T-helper 2 cell treated with Interferon-gamma antibody and Interleukin-4, amounts not matched to agents 5 μg/mL and 100 μg/mL, for 36 hours (primary cell): ENCODE results near the gene CPAMD8.

Experiments
- DNase-seq: peaks from one replicate; pipeline ENCODE4 v3.0.0; 2021; ENCODE audit warnings: low spot score
- H3K27ac Mint-ChIP-seq: one replicate; pipeline ENCODE4 v1.8.0; 2021; ENCODE audit warnings: mild to moderate bottlenecking, mixed read lengths
- H3K27me3 Mint-ChIP-seq: one replicate; pipeline ENCODE4 v1.8.0; 2021; ENCODE audit warnings: low read depth, mixed read lengths
- H3K36me3 Mint-ChIP-seq: one replicate; pipeline ENCODE4 v1.8.0; 2021; ENCODE audit warnings: low read depth, mixed read lengths
- H3K4me1 Mint-ChIP-seq: one replicate; pipeline ENCODE4 v1.8.0; 2021; ENCODE audit warnings: low read depth, mixed read lengths
- H3K4me3 Mint-ChIP-seq: one replicate; pipeline ENCODE4 v1.8.0; 2022; ENCODE audit warnings: mild to moderate bottlenecking, moderate library complexity, mixed read lengths
- H3K9me3 Mint-ChIP-seq: one replicate; pipeline ENCODE4 v1.8.0; 2021; ENCODE audit warnings: mixed read lengths

CPAMD8 gene

GRCh38 chr19:17055636-17056035, 29.0 kb upstream of the CPAMD8 start:
- H3K36me3 Mint-ChIP-seq = peaks cover 49% of the 10 kb centered on the region
- no peaks in the 10 kb centered on the region for H3K4me1 Mint-ChIP-seq
- no peaks in the 10 kb centered on the region for H3K9me3 Mint-ChIP-seq
- no peak overlapping the region for H3K27ac Mint-ChIP-seq
- H3K4me3 Mint-ChIP-seq = no peak overlapping the region
- DNase-seq = no peak
- H3K27me3 Mint-ChIP-seq = no peaks in the 10 kb centered on the region

DNA sequence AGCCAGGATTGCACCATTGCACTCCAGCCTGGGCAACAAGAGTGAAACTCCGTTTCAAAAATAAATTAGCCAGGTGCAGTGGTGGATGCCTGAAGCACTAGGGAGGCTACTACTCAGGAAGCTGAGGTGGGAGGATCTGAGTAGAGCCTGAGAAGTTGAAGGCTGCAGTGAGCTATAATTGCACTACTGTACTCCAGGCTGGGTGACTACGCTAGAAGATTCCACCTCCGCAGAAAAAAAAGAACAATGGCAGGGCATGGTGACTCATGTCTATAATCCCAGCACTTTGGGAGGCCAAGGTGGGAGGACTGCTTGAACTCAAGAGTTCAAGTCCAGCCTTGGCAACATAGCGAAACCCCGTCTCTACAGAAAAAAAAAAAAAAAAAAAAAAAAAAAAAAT, 28.1 kb upstream of the CPAMD8 start:
- no peak for DNase-seq
- Mint-ChIP-seq H3K4me1 (no peaks in the 10 kb centered on the region), H3K27ac (no peak overlapping the region), H3K27me3 (no peaks in the 10 kb centered on the region), H3K4me3 (no peak overlapping the region), H3K9me3 (no peaks in the 10 kb centered on the region), H3K36me3 (peaks cover 51% of the 10 kb centered on the region)

DNA sequence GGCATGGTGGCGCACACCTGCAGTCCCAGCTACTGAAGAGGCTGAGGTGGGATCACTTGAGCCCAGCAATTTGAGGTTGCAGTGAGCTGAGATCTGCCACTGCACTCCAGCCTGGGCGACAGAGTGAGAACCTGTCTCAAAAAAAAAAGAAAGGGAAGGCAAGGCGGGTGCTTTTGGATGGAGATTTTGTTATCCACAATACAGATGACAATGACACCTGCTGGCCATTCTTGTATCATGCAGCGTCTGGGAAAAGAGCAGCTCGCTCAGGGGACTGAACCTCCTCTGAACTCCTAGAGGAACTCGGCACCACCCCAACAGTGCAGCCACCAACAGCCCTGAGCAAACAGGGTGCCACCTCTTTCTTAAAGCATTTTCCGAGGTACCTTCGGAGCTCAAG, 25.8 kb upstream of the CPAMD8 start:
- DNase-seq = no peak
- Mint-ChIP-seq H3K9me3 (no peaks in the 10 kb centered on the region), H3K27ac (no peak overlapping the region), H3K36me3 (peaks cover 38% of the 10 kb centered on the region), H3K27me3 (no peaks in the 10 kb centered on the region), H3K4me3 (no peak overlapping the region), H3K4me1 (no peaks in the 10 kb centered on the region)

GRCh38 chr19:17049711-17050280, 23.2 kb upstream of the CPAMD8 start:
- peaks cover 33% of the 10 kb centered on the region for H3K36me3 Mint-ChIP-seq
- H3K27me3 Mint-ChIP-seq = no peaks in the 10 kb centered on the region
- H3K9me3 Mint-ChIP-seq = no peaks in the 10 kb centered on the region
- no peak overlapping the region for H3K27ac Mint-ChIP-seq
- no peak overlapping the region for H3K4me3 Mint-ChIP-seq
- H3K4me1 Mint-ChIP-seq = no peaks in the 10 kb centered on the region
- DNase-seq = no peak

- Mint-ChIP-seq H3K4me1 (no peaks in the 10 kb centered on the region), H3K27me3 (no peaks in the 10 kb centered on the region), H3K4me3 (no peak overlapping the region), H3K9me3 (no peaks in the 10 kb centered on the region), H3K27ac (no peak overlapping the region), H3K36me3 (peaks cover 29% of the 10 kb centered on the region)
- DNase-seq = no peak
These were observed 22.4 kb upstream of the CPAMD8 start for GRCh38 chr19:17048885-17049453.

GRCh38 chr19:17045907-17046502, 19.4 kb upstream of the CPAMD8 start:
- H3K36me3 Mint-ChIP-seq = peaks cover 12% of the 10 kb centered on the region
- no peak for DNase-seq
- H3K27me3 Mint-ChIP-seq = no peaks in the 10 kb centered on the region
- H3K9me3 Mint-ChIP-seq = no peaks in the 10 kb centered on the region
- H3K4me3 Mint-ChIP-seq = no peak overlapping the region
- no peaks in the 10 kb centered on the region for H3K4me1 Mint-ChIP-seq
- no peak overlapping the region for H3K27ac Mint-ChIP-seq

GRCh38 chr19:17043744-17044143, 17.1 kb upstream of the CPAMD8 start:
- no peak for DNase-seq
- Mint-ChIP-seq H3K27ac (no peak overlapping the region), H3K4me3 (no peak overlapping the region), H3K4me1 (no peaks in the 10 kb centered on the region), H3K36me3 (peaks cover 5% of the 10 kb centered on the region), H3K9me3 (no peaks in the 10 kb centered on the region), H3K27me3 (no peaks in the 10 kb centered on the region)

- H3K4me3 Mint-ChIP-seq = no peak overlapping the region
- H3K27ac Mint-ChIP-seq = no peak overlapping the region
- H3K4me1 Mint-ChIP-seq = no peaks in the 10 kb centered on the region
- H3K9me3 Mint-ChIP-seq = no peaks in the 10 kb centered on the region
- no peaks in the 10 kb centered on the region for H3K27me3 Mint-ChIP-seq
- H3K36me3 Mint-ChIP-seq = no peaks in the 10 kb centered on the region
- DNase-seq = no peak
These were observed 15.4 kb upstream of the CPAMD8 start for GRCh38 chr19:17041976-17042375.

DNA sequence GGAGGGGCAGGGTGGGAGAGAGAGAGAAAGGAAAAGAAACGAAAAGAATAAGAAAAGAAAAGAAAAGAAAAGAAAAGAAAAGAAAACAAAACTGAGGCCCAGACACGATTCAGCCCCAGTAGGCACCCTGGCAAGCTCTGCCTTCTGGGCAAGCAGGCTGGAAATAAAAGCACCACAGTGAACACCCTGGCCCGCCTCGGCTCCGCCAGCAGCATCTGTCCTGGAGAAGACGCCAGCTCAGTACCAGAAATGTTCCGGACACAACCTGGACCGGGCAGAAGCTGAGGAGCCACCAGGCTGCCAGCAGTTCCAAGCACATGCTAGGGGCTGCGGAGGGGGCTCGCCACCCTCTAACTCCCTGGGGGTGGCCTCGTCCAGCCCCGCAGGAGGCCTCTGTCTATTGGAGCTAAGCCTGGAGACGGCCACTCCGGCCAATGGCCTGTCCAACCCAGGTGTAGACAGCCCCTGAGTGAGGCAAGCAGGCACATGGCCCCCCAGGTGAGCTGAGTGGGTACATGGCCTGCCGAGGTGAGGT, 11.4 kb upstream of the CPAMD8 start:
- no peaks in the 10 kb centered on the region for H3K9me3 Mint-ChIP-seq
- no peak for DNase-seq
- no peak overlapping the region for H3K4me3 Mint-ChIP-seq
- no peaks in the 10 kb centered on the region for H3K36me3 Mint-ChIP-seq
- no peak overlapping the region for H3K27ac Mint-ChIP-seq
- H3K4me1 Mint-ChIP-seq = no peaks in the 10 kb centered on the region
- no peaks in the 10 kb centered on the region for H3K27me3 Mint-ChIP-seq

DNA sequence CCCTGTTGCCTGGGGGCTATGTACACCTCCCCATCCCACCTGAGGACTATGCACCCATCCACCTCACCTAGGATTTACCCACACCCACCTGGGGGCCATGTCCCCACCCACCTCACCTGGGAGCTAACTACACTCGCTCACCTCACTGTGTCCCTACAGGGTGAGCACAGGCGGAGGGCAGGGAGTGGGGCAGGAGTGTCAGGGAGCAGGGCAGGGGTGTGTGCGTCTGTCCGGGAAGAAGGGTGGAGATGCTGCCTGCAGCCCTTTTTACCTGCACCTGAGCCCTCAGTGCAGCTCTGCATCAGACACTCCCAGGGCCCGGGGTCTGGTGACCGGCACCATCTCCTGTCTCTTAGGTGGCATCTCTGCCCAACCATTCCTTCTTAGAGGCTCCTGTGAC, 10.6 kb upstream of the CPAMD8 start:
- H3K27ac Mint-ChIP-seq = no peak overlapping the region
- DNase-seq = no peak
- H3K36me3 Mint-ChIP-seq = no peaks in the 10 kb centered on the region
- H3K4me3 Mint-ChIP-seq = no peak overlapping the region
- H3K9me3 Mint-ChIP-seq = no peaks in the 10 kb centered on the region
- peaks cover 2% of the 10 kb centered on the region for H3K27me3 Mint-ChIP-seq
- H3K4me1 Mint-ChIP-seq = no peaks in the 10 kb centered on the region

DNA sequence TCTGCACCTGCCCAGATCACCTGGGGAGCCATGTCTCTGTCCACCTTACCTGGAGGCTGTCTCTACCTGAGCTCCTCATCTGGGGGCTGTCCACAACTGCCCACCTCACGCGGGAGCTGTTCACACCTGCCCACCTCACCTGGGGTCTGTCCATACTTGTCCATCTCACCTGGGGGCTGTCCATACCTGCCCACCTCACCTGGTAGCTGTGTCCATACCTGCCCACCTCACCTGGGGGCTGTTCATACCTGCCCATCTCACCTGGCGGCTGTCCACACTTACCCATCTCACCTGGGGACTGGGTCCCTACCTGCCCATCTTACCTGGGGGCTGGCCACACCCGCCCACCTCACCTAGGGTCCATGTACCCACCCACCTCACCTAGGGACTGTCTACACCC, 10.0 kb upstream of the CPAMD8 start:
- Mint-ChIP-seq H3K9me3 (no peaks in the 10 kb centered on the region), H3K27ac (no peak overlapping the region), H3K27me3 (peaks cover 2% of the 10 kb centered on the region)

DNA sequence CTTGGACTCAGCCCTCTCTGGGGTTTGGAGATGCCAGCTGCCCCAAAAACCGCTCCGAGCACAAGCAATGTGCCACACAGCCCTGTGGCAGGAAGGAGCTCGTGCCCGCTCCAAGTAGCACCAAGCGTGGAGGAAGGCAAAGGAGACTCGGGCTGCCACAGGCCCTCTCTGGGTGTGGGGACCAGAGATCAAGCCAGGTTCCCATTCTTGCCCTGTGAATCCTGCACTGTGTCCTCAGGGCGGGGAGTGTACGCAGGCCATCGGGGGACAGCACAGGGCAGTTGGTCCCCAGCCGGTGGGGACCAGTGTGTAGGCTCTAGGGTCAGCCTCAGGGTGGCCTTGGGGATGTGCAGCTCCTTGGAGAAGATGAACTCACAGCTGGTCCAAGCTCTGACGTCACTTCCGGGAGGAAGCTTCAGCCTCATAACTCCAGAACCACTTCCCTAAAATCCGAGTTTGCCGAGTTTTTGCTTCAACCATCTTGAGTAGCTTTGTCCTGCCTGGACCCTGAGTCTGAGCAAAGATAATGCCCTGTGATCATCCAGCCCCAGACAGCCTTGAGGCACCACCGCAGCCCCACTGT, 9.3 kb upstream of the CPAMD8 start:
- H3K4me1 Mint-ChIP-seq = no peaks in the 10 kb centered on the region
- H3K36me3 Mint-ChIP-seq = no peaks in the 10 kb centered on the region

More for the DNA sequence above, 10.0 kb upstream of the CPAMD8 start:
- Mint-ChIP-seq H3K4me1 (no peaks in the 10 kb centered on the region), H3K36me3 (no peaks in the 10 kb centered on the region), H3K4me3 (no peak overlapping the region)
- no peak for DNase-seq

GRCh38 chr19:17031741-17032140, 5.1 kb upstream of the CPAMD8 start:
- peaks cover 22% of the 10 kb centered on the region for H3K27me3 Mint-ChIP-seq
- DNase-seq = no peak
- no peak overlapping the region for H3K4me3 Mint-ChIP-seq
- H3K27ac Mint-ChIP-seq = no peak overlapping the region
- no peaks in the 10 kb centered on the region for H3K4me1 Mint-ChIP-seq
- H3K36me3 Mint-ChIP-seq = peaks cover 1% of the 10 kb centered on the region
- H3K9me3 Mint-ChIP-seq = no peaks in the 10 kb centered on the region

More for the DNA sequence above, 9.3 kb upstream of the CPAMD8 start:
- Mint-ChIP-seq H3K4me3 (no peak overlapping the region), H3K9me3 (no peaks in the 10 kb centered on the region), H3K27ac (no peak overlapping the region), H3K27me3 (peaks cover 2% of the 10 kb centered on the region)
- no peak for DNase-seq

GRCh38 chr19:17027535-17027975, 945 bp upstream of the CPAMD8 start:
- Mint-ChIP-seq H3K27me3 (peaks cover 52% of the 10 kb centered on the region), H3K9me3 (peaks cover 4% of the 10 kb centered on the region), H3K36me3 (peaks cover 4% of the 10 kb centered on the region), H3K4me1 (peaks cover 3% of the 10 kb centered on the region), H3K4me3 (no peak overlapping the region), H3K27ac (no peak overlapping the region)
- DNase-seq = no peak
